C4-2B (cell line): Measurements from ENCODE around the gene PARP3.

Source experiments
- ZFX ChIP-seq: fragments of 450-650 bp; IDR thresholded peaks from 2 replicates; pipeline ENCODE4 v1.6.1; 2017
- TF ChIP-seq, protein P1 (sequence below): fragments of 450-650 bp; conservative IDR thresholded peaks from 2 replicates; pipeline ENCODE4 v1.5.1; 2017; ENCODE audit warnings: mild to moderate bottlenecking

DNA sequence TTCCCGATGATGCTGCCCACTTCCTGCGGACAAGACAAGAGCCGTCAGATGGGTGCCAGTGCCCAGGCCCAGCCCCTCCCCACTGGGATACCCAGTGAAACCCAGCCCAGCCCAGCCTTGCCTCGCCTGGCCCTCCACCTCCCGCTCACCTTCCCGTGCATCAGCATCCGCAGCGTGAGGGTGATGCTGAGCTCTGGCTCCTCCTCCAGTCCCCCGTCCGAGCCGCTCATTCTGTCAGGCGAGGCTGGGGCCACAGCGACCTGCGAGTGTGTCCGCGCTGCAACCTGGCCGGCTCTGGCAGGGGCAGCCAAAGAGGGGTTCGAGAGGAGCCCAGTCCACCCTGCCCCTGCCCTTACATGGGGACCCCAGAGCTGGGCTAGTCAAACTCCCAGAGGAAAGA is 18.8 kb downstream of the PARP3 start:
- TF ChIP-seq, protein P1, sequence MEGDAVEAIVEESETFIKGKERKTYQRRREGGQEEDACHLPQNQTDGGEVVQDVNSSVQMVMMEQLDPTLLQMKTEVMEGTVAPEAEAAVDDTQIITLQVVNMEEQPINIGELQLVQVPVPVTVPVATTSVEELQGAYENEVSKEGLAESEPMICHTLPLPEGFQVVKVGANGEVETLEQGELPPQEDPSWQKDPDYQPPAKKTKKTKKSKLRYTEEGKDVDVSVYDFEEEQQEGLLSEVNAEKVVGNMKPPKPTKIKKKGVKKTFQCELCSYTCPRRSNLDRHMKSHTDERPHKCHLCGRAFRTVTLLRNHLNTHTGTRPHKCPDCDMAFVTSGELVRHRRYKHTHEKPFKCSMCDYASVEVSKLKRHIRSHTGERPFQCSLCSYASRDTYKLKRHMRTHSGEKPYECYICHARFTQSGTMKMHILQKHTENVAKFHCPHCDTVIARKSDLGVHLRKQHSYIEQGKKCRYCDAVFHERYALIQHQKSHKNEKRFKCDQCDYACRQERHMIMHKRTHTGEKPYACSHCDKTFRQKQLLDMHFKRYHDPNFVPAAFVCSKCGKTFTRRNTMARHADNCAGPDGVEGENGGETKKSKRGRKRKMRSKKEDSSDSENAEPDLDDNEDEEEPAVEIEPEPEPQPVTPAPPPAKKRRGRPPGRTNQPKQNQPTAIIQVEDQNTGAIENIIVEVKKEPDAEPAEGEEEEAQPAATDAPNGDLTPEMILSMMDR, result no peak
- TF ChIP-seq ZFX, result no peak
